Glutamatergic neuron (in vitro differentiated cells): ENCODE results near the gene XYLT1. TPM values are rescaled to one million over a fixed set of nuclear protein-coding genes. Genes with fewer than 3 reads are reported as not detected.

ENCODE experiments used
- DNase-seq: peaks from one replicate; pipeline ENCODE4 v3.0.0; 2022
- H3K27ac Mint-ChIP-seq: one replicate; pipeline ENCODE4 v1.8.0; 2020; ENCODE audit warnings: mild to moderate bottlenecking, mixed read lengths, inconsistent platforms; ENCODE audit not compliant: unreplicated experiment
- H3K27me3 Mint-ChIP-seq: one replicate; pipeline ENCODE4 v1.8.0; 2020; ENCODE audit warnings: mild to moderate bottlenecking, moderate library complexity, mixed read lengths, inconsistent platforms; ENCODE audit not compliant: unreplicated experiment
- H3K36me3 Mint-ChIP-seq: one replicate; pipeline ENCODE4 v1.8.0; 2020; ENCODE audit warnings: mild to moderate bottlenecking, mixed read lengths, inconsistent platforms; ENCODE audit not compliant: unreplicated experiment
- H3K4me1 Mint-ChIP-seq: one replicate; pipeline ENCODE4 v1.8.0; 2020; ENCODE audit warnings: mild to moderate bottlenecking, low read depth, mixed read lengths, inconsistent platforms; ENCODE audit not compliant: unreplicated experiment
- H3K4me3 Mint-ChIP-seq: one replicate; pipeline ENCODE4 v1.8.0; 2020; ENCODE audit warnings: mild to moderate bottlenecking, mixed read lengths, inconsistent platforms; ENCODE audit not compliant: unreplicated experiment
- H3K9me3 Mint-ChIP-seq: one replicate; pipeline ENCODE4 v1.8.0; 2020; ENCODE audit warnings: mild to moderate bottlenecking, moderate library complexity, mixed read lengths, inconsistent platforms; ENCODE audit not compliant: unreplicated experiment
- total RNA-seq: library from RNA; stranded (reverse); fragmentation: NEBNext Ultra II Directional; extraction: Animal tissue kit (Norgen Biotek cat#: 25700); gene quantifications from one replicate; pipeline ENCODE4 v1.2.1, GENCODE V29; 2021; ENCODE audit not compliant: unreplicated experiment
- TF ChIP-seq, protein P1 (sequence below): fragments of 200-600 bp; sonication (generic); IDR thresholded peaks from one replicate; pipeline ENCODE4 v1.5.0; 2021; ENCODE audit not compliant: partially characterized antibody, unreplicated experiment

Gene XYLT1
- total RNA-seq, 1 donor from 2014 or later, result 18.4 TPM

DNA sequence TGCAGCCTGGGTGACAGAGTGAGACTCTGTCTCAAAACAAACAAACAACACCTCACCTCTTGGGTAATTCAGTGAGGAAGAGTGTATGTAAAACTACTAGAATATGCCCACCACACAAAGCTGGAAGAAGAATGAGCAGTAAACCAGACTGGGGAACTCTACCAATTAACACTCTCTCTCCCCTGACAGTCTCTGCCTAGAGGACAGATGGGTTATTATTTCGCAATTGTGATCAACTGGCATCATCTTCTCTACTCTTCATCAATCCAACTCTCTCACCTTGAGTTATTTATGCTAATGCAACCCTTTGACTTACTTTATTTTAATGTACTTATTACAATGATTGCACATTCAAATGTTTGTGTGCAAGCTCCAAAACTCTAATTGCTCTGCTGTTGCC lies 205.6 kb downstream of the XYLT1 start:
- Mint-ChIP-seq H3K27me3 (peaks cover 3% of the 10 kb centered on the region), H3K27ac (no peak overlapping the region), H3K9me3 (peaks cover 2% of the 10 kb centered on the region), H3K36me3 (no peaks in the 10 kb centered on the region), H3K4me1 (peaks cover 3% of the 10 kb centered on the region), H3K4me3 (no peak overlapping the region)
- TF ChIP-seq, protein P1, sequence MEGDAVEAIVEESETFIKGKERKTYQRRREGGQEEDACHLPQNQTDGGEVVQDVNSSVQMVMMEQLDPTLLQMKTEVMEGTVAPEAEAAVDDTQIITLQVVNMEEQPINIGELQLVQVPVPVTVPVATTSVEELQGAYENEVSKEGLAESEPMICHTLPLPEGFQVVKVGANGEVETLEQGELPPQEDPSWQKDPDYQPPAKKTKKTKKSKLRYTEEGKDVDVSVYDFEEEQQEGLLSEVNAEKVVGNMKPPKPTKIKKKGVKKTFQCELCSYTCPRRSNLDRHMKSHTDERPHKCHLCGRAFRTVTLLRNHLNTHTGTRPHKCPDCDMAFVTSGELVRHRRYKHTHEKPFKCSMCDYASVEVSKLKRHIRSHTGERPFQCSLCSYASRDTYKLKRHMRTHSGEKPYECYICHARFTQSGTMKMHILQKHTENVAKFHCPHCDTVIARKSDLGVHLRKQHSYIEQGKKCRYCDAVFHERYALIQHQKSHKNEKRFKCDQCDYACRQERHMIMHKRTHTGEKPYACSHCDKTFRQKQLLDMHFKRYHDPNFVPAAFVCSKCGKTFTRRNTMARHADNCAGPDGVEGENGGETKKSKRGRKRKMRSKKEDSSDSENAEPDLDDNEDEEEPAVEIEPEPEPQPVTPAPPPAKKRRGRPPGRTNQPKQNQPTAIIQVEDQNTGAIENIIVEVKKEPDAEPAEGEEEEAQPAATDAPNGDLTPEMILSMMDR, result no peak
- no peak for DNase-seq

DNA sequence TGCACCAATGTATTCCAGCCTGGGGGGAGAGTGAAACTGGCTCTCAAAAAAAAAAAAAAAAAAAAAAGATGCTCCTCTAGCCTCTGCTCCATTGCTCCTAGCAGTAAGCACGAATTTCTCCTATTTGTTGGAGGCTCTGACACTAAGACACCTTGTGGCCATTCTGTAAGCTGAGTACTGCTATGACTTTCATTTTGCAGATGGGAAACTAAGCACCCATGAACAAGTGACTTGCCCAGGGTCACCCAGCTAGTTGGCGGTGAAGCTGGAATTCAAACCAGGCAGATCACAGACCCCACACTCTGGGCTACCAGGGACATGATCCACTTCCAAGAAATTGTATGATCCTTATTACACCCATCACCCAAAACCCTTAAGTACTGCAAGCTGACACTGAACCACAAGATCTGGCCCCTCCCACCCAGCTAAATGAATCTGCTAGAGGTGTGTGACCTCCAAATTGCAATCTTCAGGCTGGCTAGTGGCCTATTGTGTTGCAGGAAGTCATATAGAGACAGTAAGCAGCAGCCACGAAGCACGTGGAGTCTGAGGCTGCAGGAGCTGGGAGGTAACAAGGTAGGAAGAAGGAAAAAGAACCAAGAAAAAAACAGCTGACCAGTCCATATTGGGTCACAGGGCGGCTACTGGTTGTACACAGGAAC lies 209.4 kb downstream of the XYLT1 start:
- TF ChIP-seq, protein P1, result no peak
- H3K9me3 Mint-ChIP-seq, result no peaks in the 10 kb centered on the region
- DNase-seq, result no peak
- H3K4me3 Mint-ChIP-seq, result no peak overlapping the region
- no peaks in the 10 kb centered on the region for H3K36me3 Mint-ChIP-seq
- no peak overlapping the region for H3K27ac Mint-ChIP-seq
- peaks cover 1% of the 10 kb centered on the region for H3K4me1 Mint-ChIP-seq
- peaks cover 5% of the 10 kb centered on the region for H3K27me3 Mint-ChIP-seq

DNA sequence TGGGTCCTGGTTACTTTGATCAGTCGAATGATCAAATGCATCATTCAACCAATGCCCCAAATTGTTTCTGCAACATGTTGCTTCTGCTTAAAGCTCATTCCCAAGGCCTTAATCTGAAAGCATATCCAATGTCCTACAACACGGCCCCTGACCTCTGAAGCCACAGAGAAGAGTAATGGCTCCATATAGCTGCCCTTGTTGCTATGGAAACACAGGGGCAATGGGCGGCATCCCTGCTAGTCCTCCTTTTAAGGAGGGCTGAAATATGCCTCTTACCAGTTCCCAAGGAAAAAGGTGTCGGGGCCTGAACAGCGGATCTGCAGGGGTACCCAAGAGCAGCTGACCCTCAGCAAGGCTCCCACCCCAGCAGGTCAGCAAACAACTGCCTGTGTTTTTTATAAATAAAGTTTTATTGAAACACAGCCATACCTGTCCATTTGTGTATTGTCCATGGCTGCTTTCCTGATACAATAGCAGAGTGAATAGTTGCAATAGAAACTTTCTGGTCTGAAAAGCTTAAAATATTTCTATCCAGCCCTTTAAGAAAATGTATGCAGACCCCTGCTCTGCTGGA lies 210.4 kb downstream of the XYLT1 start:
- Mint-ChIP-seq H3K36me3 (no peaks in the 10 kb centered on the region), H3K27me3 (peaks cover 5% of the 10 kb centered on the region), H3K4me3 (no peak overlapping the region), H3K9me3 (no peaks in the 10 kb centered on the region), H3K27ac (no peak overlapping the region), H3K4me1 (peaks cover 1% of the 10 kb centered on the region)
- TF ChIP-seq, protein P1, result no peak
- no peak for DNase-seq

DNA sequence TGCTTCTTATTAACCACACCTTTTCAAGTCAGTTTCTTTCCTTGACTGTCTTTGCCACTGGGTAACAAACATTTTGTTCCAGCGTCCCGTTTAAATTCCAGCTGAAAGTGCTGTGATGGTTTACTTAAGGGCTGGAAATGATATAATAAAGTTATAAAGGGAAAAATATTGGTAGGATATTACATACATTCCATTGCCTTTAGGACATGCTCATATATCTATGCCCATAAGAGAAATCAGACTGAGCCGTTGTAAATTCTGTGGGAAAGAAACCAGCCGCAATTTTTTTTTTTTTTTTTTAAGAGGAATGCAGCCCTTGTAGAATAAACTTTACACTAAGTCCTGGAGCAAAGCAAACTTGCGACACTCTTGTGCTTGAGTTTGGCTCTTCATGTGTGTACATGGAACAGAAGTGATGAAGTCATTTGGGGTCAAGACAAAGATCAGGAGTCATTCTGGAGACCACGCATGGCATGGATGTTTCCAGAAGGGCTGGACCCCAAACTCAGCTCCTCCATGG lies 210.9 kb downstream of the XYLT1 start:
- H3K4me3 Mint-ChIP-seq, result no peak overlapping the region
- no peak for DNase-seq
- H3K27ac Mint-ChIP-seq, result no peak overlapping the region
- TF ChIP-seq, protein P1, result no peak
- H3K36me3 Mint-ChIP-seq, result no peaks in the 10 kb centered on the region
- H3K9me3 Mint-ChIP-seq, result no peaks in the 10 kb centered on the region
- no peaks in the 10 kb centered on the region for H3K4me1 Mint-ChIP-seq
- H3K27me3 Mint-ChIP-seq, result peaks cover 5% of the 10 kb centered on the region
